LNCAP (cell line): ENCODE measurements around the gene UBTF.

Source experiments
- TF ChIP-seq, protein P1 (sequence below): fragments of 450-650 bp; IDR thresholded peaks from 2 replicates; pipeline ENCODE4 v1.5.1; 2017; ENCODE audit warnings: mild to moderate bottlenecking

UBTF gene

DNA sequence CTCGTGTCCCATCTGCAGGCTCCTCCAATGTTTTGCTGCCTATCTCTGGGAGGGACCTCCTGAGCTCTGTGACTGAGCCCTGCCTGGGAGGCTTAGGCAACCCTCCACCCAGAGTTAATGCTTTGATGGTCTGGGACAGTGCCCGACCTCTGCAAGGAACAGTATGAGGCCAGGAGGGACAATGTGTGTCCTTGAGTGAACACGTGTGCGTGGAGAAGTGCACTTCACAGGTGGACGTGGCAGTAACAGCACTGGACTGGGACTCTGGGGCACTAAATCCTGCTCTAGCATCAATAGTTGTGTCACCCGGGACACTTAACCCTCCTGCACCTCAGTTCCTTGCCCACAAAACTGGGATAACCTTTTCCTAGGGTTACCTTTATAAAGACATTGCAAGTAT is 4.6 kb downstream of the UBTF start:
- TF ChIP-seq, protein P1, sequence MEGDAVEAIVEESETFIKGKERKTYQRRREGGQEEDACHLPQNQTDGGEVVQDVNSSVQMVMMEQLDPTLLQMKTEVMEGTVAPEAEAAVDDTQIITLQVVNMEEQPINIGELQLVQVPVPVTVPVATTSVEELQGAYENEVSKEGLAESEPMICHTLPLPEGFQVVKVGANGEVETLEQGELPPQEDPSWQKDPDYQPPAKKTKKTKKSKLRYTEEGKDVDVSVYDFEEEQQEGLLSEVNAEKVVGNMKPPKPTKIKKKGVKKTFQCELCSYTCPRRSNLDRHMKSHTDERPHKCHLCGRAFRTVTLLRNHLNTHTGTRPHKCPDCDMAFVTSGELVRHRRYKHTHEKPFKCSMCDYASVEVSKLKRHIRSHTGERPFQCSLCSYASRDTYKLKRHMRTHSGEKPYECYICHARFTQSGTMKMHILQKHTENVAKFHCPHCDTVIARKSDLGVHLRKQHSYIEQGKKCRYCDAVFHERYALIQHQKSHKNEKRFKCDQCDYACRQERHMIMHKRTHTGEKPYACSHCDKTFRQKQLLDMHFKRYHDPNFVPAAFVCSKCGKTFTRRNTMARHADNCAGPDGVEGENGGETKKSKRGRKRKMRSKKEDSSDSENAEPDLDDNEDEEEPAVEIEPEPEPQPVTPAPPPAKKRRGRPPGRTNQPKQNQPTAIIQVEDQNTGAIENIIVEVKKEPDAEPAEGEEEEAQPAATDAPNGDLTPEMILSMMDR: no peak

DNA sequence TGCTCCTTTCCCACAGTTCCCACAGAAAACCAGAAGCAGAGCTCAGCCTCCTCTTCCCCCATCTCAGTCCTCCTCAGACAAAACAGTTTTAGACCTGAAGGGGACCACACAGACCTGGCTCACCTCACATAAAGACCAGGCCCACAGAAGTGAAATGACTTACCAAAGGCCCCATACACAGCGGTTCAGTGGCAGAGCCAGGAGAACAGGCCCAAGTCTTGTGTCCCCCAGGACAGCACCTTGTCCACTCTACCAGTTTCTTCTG is 5.3 kb downstream of the UBTF start:
- TF ChIP-seq, protein P1: no peak

GRCh38 chr17:44213403-44214229 is 5.9 kb downstream of the UBTF start:
- TF ChIP-seq, protein P1: no peak

DNA sequence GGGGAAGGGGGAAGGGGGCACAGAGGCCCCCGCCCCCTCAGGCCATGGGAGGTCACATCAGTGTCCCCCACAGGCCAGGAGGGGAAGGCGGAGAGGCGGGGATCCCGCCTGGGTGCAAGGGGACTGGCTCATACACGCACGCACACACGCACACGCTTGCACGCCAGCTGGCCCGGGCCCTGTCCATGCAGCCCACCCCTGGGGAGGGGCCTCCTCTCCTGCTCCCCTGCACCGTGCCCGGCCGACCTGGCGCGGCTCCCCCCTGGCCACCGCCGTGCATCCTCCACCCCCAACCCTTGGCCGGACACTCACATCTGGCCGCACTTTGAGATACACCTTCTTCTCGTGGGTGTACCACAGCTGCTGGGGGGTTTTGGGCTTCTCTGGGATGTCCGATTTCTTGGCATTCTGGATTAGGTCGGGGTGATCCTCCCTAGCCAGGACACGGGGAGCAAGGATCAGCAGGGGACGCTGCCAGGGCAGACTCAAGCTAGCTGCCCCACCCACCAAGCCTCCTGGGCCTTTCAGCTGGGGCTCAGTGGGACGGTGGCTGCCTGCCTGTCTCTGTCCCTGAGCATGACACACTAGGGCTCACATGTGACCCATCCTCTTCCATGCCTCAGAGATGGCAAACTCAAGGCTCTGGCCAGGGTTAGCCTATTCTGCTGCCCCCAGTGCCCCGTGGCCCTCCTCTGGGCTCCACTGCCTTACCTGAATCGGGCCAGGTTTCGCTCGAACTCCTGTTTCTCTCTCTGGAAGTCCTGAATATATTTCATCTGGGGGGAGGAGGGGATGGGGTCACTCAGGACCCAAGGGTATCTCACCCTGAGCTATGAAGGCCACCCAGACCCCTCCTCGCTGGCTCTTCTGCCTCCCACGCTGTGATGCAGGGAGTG is 6.7 kb downstream of the UBTF start:
- TF ChIP-seq, protein P1: no peak

- TF ChIP-seq, protein P1: no peak
Measured at GRCh38 chr17:44211281-44212265, 7.9 kb downstream of the UBTF start.

DNA sequence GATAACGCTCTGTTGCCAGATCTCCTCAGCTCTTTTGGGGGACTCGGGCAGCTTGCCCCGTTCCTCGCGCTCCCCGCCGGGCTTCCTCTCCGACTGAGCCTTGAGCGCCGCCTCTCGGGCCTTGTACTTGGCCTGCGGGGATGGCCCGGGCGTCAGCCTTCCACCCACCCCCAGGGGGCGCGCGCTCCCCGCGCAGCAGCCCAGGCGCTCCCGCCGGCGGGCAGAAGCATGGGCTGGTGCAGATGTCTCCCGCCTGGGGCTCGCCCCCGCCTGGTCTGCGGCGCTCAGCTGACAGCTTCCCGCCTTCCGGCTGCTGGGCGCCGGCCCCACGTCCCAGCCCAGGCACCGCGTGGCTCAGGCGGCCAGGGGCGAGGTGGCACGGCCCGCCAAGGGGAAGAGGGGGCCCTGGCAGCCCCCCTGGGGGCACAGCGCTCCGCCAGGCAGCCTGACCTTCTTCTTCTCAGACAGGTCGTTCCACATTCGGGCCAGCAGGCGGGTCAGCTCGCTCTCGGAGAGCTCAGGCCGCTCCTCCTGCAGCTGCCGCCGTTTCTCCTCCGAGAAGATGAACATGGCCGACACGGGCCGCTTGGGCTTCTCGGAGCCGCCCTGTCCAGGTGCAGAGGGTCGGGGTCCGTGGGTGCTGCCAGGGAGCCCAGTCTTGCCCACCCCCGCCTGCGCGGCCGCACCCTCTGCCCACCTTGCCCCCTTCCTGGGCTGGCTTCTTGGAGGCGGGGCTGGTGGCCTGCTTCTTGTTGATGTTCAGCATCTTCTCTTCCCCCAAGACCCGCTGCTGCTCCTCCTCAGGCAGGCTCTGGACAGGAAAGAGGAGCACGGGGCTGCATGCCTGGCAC is 8.9 kb downstream of the UBTF start:
- TF ChIP-seq, protein P1: no peak; the same call in 1 of the 2 replicates
